Gastrocnemius medialis (tissue), 4 donors: ENCODE measurements around the gene PCSK5.

Experiments
- CTCF ChIP-seq, 5 experiments: fragments of 450-650 bp in 3 of 5; fragments of 200-600 bp in 2 of 5; sonication (generic) in 2 of 5; IDR thresholded peaks in 4 of 5; conservative IDR thresholded peaks in 1 of 5; 1 replicate in 4 of 5; 2 replicates in 1 of 5; pipeline ENCODE4 v1.5.1; 2016 to 2019; ENCODE audit warnings: antibody characterized with exemption in 5 of 5, mild to moderate bottlenecking in 3 of 5, moderate library complexity in 3 of 5
- POLR2A ChIP-seq, 2 donors: fragments of 450-650 bp; IDR thresholded peaks; one replicate each; pipeline ENCODE4 v1.6.1; 2017; ENCODE audit warnings: antibody characterized with exemption in 2 of 2, mild to moderate bottlenecking in 2 of 2, moderate library complexity in 2 of 2

GRCh38 chr9:76116913-76117312 lies 226.4 kb downstream of the PCSK5 start:
- TF ChIP-seq POLR2A (IDR thresholded peaks at IDR 0.05): no peak
- TF ChIP-seq CTCF (IDR thresholded peaks at IDR 0.05 in 4 of 5, conservative IDR thresholded peaks at IDR 0.05 in 1 of 5): no peak
